T1000 (cell line): ENCODE data around the gene DLX4.

Experiments used
- DNase-seq: peaks from one replicate; lab custom pipeline; 2025; ENCODE audit warnings: mixed read lengths; lab: John Stamatoyannopoulos, UW

DLX4 gene

GRCh38 chr17:50014471-50015088, 45.6 kb downstream of the DLX4 start:
- no peak for DNase-seq

DNA sequence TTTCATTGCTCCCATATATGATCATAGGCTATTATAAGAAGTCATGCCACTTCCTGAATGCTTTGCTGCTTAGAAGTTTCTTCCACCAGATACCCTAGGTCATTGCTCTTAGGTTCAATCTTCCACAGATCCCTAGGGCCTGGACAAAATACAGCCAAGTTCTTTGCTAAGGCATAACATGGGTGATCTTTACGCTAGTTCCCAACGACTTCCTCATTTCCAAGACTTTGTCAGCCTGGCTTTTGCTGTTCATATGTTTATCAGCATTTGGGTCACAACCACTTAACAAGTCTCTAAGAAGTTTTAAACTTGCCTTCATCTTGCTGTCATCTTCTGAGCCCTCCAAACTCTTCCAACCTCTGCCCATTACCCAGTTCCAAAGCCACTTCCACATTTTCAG, 46.2 kb downstream of the DLX4 start:
- DNase-seq: no peak

GRCh38 chr17:50018909-50019308, 49.9 kb downstream of the DLX4 start:
- no peak for DNase-seq

DNA sequence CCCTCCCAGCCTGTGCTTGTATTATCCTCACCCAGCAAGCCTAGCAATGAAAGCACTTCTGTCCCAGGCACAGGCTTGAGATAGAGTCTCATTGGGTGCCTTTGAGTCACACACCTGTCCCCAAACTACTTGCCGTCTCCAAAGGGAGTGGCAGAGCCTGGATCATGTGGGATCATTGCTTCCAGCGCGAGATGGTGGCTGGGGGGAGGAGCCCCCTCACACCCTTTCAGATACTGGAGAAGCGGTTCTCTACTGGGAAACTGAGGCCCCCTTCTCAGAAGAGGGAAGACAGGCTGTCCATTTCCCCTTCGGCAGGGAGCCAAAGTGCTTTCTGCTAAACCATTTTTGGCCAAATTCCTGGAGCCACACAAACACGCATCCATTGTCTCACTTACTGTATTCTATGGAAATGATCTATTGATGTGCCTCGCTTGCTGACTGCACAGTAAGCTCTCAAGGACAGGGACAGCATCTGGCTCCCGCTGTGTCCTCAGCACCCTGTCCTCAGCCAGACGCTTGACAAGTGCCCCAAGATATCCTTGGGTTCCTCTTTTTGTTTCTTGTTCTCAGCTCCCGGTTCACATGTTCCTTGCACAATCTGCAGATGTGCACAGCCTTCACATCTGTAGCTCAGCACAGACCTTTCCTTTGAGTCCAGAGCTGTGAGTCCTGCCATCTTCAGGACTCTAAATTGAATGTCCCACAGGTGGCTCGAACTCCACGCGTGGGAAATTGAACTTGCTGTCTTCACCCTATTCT, 52.0 kb downstream of the DLX4 start:
- DNase-seq: no peak

GRCh38 chr17:50021681-50022370, 52.8 kb downstream of the DLX4 start:
- no peak for DNase-seq

- no peak for DNase-seq
These were observed 53.6 kb downstream of the DLX4 start for GRCh38 chr17:50022463-50023130.

DNA sequence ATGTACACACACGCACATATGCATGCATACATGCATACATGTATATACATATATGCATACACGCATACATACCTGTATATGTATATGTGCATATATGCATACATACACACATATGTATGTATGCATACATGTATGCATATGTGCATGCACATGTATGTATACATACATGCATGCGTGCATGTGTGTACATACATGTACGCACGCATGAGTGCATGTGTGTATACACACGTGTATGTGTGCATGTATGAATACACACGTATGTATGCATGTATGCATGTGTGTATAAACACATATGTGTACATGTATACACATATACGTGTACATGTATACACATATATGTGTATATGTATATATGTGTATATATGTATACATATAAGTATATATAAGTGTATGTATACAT, 54.5 kb downstream of the DLX4 start:
- DNase-seq: no peak
